ENCODE results near the gene USF1. TPM values are rescaled to one million over a fixed set of nuclear protein-coding genes. Genes with fewer than 3 reads are reported as not detected.
"Not testable (repeated sequence)": the region's sequence is repeated elsewhere in the genome, so short reads cannot be mapped to it uniquely, and the experiment has no call there.

Gene USF1
- total and polyA plus RNA-seq, 4 donors = 19.2 to 43.5 (median 27.2) TPM

GRCh38 chr1:161016683-161017082 is 29.1 kb downstream of the USF1 start:
- H3K4me1 ChIP-seq (ENCODE audit: control insufficient read depth in 4 of 4, insufficient read depth in 4 of 4, low read length in 3 of 4) = peaks cover 11 to 50% (median 24%) of the 10 kb centered on the region in 4 donors
- not testable (repeated sequence) for H3K4me3 ChIP-seq (ENCODE audit: low read depth in 1 of 3, low read length in 3 of 3); H3K9me3 ChIP-seq (ENCODE audit: control insufficient read depth in 4 of 4, low read length in 3 of 4); H3K9ac ChIP-seq (ENCODE audit: low read depth in 1 of 2, low read length in 2 of 2); H3K27me3 ChIP-seq (ENCODE audit: control insufficient read depth in 4 of 4, insufficient read depth in 4 of 4, low read length in 3 of 4); DNase-seq (ENCODE audit: low spot score); H3K36me3 ChIP-seq (ENCODE audit: control insufficient read depth in 4 of 4, insufficient read depth in 3 of 4, low read depth in 1 of 4, low read length in 3 of 4)
- peak in 1 of 2 donors; percentile 44 for TF ChIP-seq HNF4A (conservative IDR thresholded peaks at IDR 0.05)
- H3K27ac ChIP-seq (ENCODE audit: low read depth in 1 of 2, low read length in 2 of 2) = peak overlapping the region; percentile 56 to 60
- 25% methylated on average over 1 of the region's 1 CpG for WGBS

- 2% methylated on average over 15 of the region's 15 CpGs for WGBS
- Histone ChIP-seq H3K9me3 (ENCODE audit: control insufficient read depth in 4 of 4, low read length in 3 of 4) (no peaks in the 10 kb centered on the region), H3K27me3 (ENCODE audit: control insufficient read depth in 4 of 4, insufficient read depth in 4 of 4, low read length in 3 of 4) (no peaks in the 10 kb centered on the region), H3K36me3 (ENCODE audit: control insufficient read depth in 4 of 4, insufficient read depth in 3 of 4, low read depth in 1 of 4, low read length in 3 of 4) (no peaks in the 10 kb centered on the region), H3K4me1 (ENCODE audit: control insufficient read depth in 4 of 4, insufficient read depth in 4 of 4, low read length in 3 of 4) (peaks cover 10 to 36% (median 18%) of the 10 kb centered on the region in 4 donors), H3K27ac (ENCODE audit: low read depth in 1 of 2, low read length in 2 of 2) (peak overlapping the region; percentile 97 to 99), H3K9ac (ENCODE audit: low read depth in 1 of 2, low read length in 2 of 2) (peak overlapping the region; percentile 71 to 85), H3K4me3 (ENCODE audit: low read depth in 1 of 3, low read length in 3 of 3) (peak overlapping the region; percentile 28 to 37 (median 30))
- peak; percentile 80 for DNase-seq (ENCODE audit: low spot score)
- TF ChIP-seq SP1 (IDR thresholded peaks at IDR 0.05) (peak; percentile 100), TAF1 (conservative IDR thresholded peaks at IDR 0.05) (no peak), CTCF (IDR thresholded peaks at IDR 0.05; ENCODE audit: low read depth, low read length, missing input control) (no peak), MAX (IDR thresholded peaks at IDR 0.05) (peak; percentile 99), YY1 (IDR thresholded peaks at IDR 0.05) (peak; percentile 85), FOXA1 (IDR thresholded peaks at IDR 0.05) (peak; percentile 79), GABPA (IDR thresholded peaks at IDR 0.05 in 1 of 2, conservative IDR thresholded peaks at IDR 0.05 in 1 of 2) (peak; percentile 75 to 91), JUND (IDR thresholded peaks at IDR 0.05) (peak; percentile 95 to 96), HNF4A (conservative IDR thresholded peaks at IDR 0.05) (peak; percentile 99), RAD21 (IDR thresholded peaks at IDR 0.05) (peak; percentile 51 to 56), REST (IDR thresholded peaks at IDR 0.05) (peak; percentile 90), RXRA (IDR thresholded peaks at IDR 0.05) (peak; percentile 97), NR2F2 (IDR thresholded peaks at IDR 0.05) (peak; percentile 97), FOXA2 (IDR thresholded peaks at IDR 0.05) (peak; percentile 77), HNF4G (IDR thresholded peaks at IDR 0.05) (peak; percentile 99), ATF3 (IDR thresholded peaks at IDR 0.05) (peak; percentile 73), ZBTB33 (IDR thresholded peaks at IDR 0.05) (peak; percentile 90), EGR1 (IDR thresholded peaks at IDR 0.05; ENCODE audit: low read depth in 2 of 2) (peak; percentile 74 to 96)
Measured at GRCh38 chr1:161013488-161014230, 32.1 kb downstream of the USF1 start.

Measured in liver (tissue), 9 donors.